Activated naive CD8-positive, alpha-beta T cell treated with anti-CD3 and anti-CD28 coated beads, Interleukin-2, amount 10 ng/mL, durations not matched to agents 7 days and 5 days (primary cell): ENCODE measurements around the gene TCP1. TPM values are rescaled to one million over a fixed set of nuclear protein-coding genes. Genes with fewer than 3 reads are reported as not detected.
A peak's percentile ranks its signal among the peaks of the same experiment; 100 is the strongest.
"Not testable (repeated sequence)": the region's sequence is repeated elsewhere in the genome, so short reads cannot be mapped to it uniquely, and the experiment has no call there.

ENCODE experiments used
- ATAC-seq: fragments of 150-1000 bp; cut with Tn5 transposase; one replicate; pipeline ENCODE4 v1.10.0; 2021; ENCODE audit warnings: low read depth, moderate library complexity
- POLR2A ChIA-PET: fragments of 350-600 bp; sonication (Branson Sonifier 250); formaldehyde crosslinking; loops from one replicate; lab custom pipeline; 2021; ENCODE audit warnings: antibody characterized with exemption; lab: Charles Lee
- DNase-seq: peaks from one replicate; pipeline ENCODE4 v3.0.0; 2021
- H3K27ac Mint-ChIP-seq: one replicate; pipeline ENCODE4 v1.8.0; 2022; ENCODE audit warnings: mild to moderate bottlenecking, mixed read lengths
- H3K27me3 Mint-ChIP-seq: one replicate; pipeline ENCODE4 v1.8.0; 2022; ENCODE audit warnings: mild to moderate bottlenecking, moderate library complexity, mixed read lengths
- H3K36me3 Mint-ChIP-seq: one replicate; pipeline ENCODE4 v1.8.0; 2021; ENCODE audit warnings: mild to moderate bottlenecking, mixed read lengths
- H3K4me1 Mint-ChIP-seq: one replicate; pipeline ENCODE4 v1.8.0; 2021; ENCODE audit warnings: mixed read lengths
- H3K4me3 Mint-ChIP-seq: one replicate; pipeline ENCODE4 v1.8.0; 2022; ENCODE audit warnings: mild to moderate bottlenecking, moderate library complexity, mixed read lengths
- H3K9me3 Mint-ChIP-seq: one replicate; pipeline ENCODE4 v1.8.0; 2021; ENCODE audit warnings: mixed read lengths
- total RNA-seq, 2 experiments: library from RNA; stranded (reverse); gene quantifications; one replicate each; pipeline ENCODE4 v1.2.3, GENCODE V29; 2021

Gene TCP1
- total RNA-seq, 2 experiments from 2014 or later: 181 to 197 TPM

- no peak overlapping the region for H3K27ac Mint-ChIP-seq
- H3K9me3 Mint-ChIP-seq: no peaks in the 10 kb centered on the region
- H3K4me1 Mint-ChIP-seq: peaks cover 6% of the 10 kb centered on the region
- H3K36me3 Mint-ChIP-seq: peaks cover 2% of the 10 kb centered on the region
- no peak for ATAC-seq
- no peak overlapping the region for H3K4me3 Mint-ChIP-seq
- POLR2A ChIA-PET: interaction anchor here (0.6 to 1.9 kb wide), 2 partner anchors 11 to 60 kb away, joined by 3 to 6 read pairs; no protein-coding TSS in a partner anchor
- DNase-seq: no peak
- no peaks in the 10 kb centered on the region for H3K27me3 Mint-ChIP-seq
Observed at GRCh38 chr6:159808647-159809046, 19.2 kb upstream of the TCP1 start.

DNA sequence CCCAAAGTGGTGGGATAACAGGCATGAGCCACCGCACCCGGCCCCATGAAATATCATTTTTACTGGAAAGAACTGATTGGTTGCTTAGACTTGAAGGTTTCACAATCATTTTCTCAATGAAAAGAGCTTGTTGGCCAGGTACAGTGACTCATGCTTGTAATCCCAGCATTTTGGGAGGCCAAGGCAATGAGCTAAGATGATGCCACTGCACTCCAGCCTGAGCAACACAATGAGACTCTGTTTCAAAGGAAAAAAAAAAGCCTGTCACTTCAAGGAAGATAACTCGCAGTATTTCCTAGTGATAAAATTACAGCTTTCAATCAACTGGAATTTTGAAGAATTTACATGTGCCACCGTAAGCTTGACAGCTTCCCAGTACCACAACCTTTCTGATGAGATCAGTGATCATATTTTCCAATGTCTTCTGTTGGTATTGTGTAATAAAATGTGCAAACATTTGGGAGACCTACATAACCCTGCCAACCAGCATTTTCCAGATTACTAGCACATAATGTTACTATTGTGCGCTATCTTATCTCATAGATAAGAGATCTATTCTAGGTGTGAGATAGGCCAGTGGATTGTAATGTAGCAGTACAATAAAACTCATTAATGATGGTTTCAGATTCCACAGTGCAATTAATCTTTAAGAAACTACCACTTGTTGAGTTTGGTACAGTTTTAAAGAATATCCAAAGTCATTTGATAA is 17.9 kb upstream of the TCP1 start:
- Mint-ChIP-seq H3K36me3 (peaks cover 2% of the 10 kb centered on the region), H3K4me1 (peaks cover 6% of the 10 kb centered on the region), H3K4me3 (no peak overlapping the region), H3K9me3 (no peaks in the 10 kb centered on the region), H3K27me3 (no peaks in the 10 kb centered on the region), H3K27ac (no peak overlapping the region)
- DNase-seq: no peak
- POLR2A ChIA-PET: interaction anchor here (1.0 kb wide), 1 partner anchor 114 kb away, joined by 3 read pairs; no protein-coding TSS in a partner anchor
- no peak for ATAC-seq

- Mint-ChIP-seq H3K4me3 (no peak overlapping the region), H3K36me3 (peaks cover 2% of the 10 kb centered on the region), H3K4me1 (peaks cover 4% of the 10 kb centered on the region), H3K27ac (no peak overlapping the region), H3K27me3 (no peaks in the 10 kb centered on the region), H3K9me3 (no peaks in the 10 kb centered on the region)
- POLR2A ChIA-PET: interaction anchor here (0.6 to 1.7 kb wide), 3 partner anchors 15 to 112 kb away, joined by 3 to 6 read pairs (median 3); no protein-coding TSS in a partner anchor
- ATAC-seq (no peak), DNase-seq (no peak)
Observed at GRCh38 chr6:159806021-159806458, 16.6 kb upstream of the TCP1 start.

GRCh38 chr6:159805440-159806020 is 16.1 kb upstream of the TCP1 start:
- no peak overlapping the region for H3K4me3 Mint-ChIP-seq
- peaks cover 4% of the 10 kb centered on the region for H3K4me1 Mint-ChIP-seq
- no peaks in the 10 kb centered on the region for H3K9me3 Mint-ChIP-seq
- H3K27ac Mint-ChIP-seq: no peak overlapping the region
- no peak for ATAC-seq
- POLR2A ChIA-PET: interaction anchor here (0.6 to 1.7 kb wide), 2 partner anchors 14 to 21 kb away, joined by 3 to 6 read pairs; no protein-coding TSS in a partner anchor
- no peak for DNase-seq
- peaks cover 2% of the 10 kb centered on the region for H3K36me3 Mint-ChIP-seq
- H3K27me3 Mint-ChIP-seq: no peaks in the 10 kb centered on the region

GRCh38 chr6:159804504-159804903 is 15.1 kb upstream of the TCP1 start:
- DNase-seq: no peak
- peaks cover 2% of the 10 kb centered on the region for H3K36me3 Mint-ChIP-seq
- no peak for ATAC-seq
- POLR2A ChIA-PET: interaction anchor here (1.7 kb wide), 1 partner anchor 13 kb away, joined by 6 read pairs; no protein-coding TSS in a partner anchor
- H3K27me3 Mint-ChIP-seq: no peaks in the 10 kb centered on the region
- peaks cover 2% of the 10 kb centered on the region for H3K4me1 Mint-ChIP-seq
- H3K9me3 Mint-ChIP-seq: no peaks in the 10 kb centered on the region
- H3K27ac Mint-ChIP-seq: no peak overlapping the region
- H3K4me3 Mint-ChIP-seq: no peak overlapping the region

DNA sequence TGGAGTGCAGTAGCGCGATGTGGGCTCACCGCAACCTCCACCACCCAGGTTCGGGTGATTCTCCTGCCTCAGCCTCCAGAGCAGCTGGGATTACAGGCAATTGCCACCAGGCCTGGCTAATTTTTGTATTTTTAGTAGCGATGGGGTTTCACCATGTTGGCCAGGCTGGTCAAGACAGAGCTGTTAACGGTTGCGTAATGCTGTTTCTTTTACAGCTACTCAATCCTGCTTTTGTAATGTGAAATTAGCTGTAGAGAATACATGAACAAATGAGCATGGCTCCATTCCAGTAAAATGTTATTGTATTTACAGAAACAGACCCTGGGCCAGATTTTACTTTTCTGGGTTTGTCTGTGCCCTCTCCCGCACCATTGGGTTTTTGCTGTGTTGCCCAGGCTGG is 12.5 kb upstream of the TCP1 start:
- Mint-ChIP-seq H3K4me1 (peaks cover 4% of the 10 kb centered on the region), H3K9me3 (no peaks in the 10 kb centered on the region), H3K27ac (no peak overlapping the region), H3K4me3 (no peak overlapping the region), H3K27me3 (no peaks in the 10 kb centered on the region), H3K36me3 (peaks cover 6% of the 10 kb centered on the region)
- ATAC-seq (no peak), DNase-seq (no peak)
- POLR2A ChIA-PET: interaction anchor here (1.4 to 1.8 kb wide), 2 partner anchors 12 to 18 kb away, joined by 3 to 5 read pairs; partner anchors contain the start of genes MRPL18 and TCP1

GRCh38 chr6:159800141-159800865 is 10.9 kb upstream of the TCP1 start, which contains the start of gene PNLDC1:
Gene PNLDC1, plus strand, starts transcription at chr6:159800276. Its CDS starts 32 bp downstream, at chr6:159800308.
- H3K9me3 Mint-ChIP-seq: no peaks in the 10 kb centered on the region
- DNase-seq (no peak), ATAC-seq (no peak)
- H3K27ac Mint-ChIP-seq: no peak within 1 kb of the TSS
- peaks cover 6% of the 10 kb centered on the region for H3K36me3 Mint-ChIP-seq
- H3K4me1 Mint-ChIP-seq: peaks cover 7% of the 10 kb centered on the region
- no peaks in the 10 kb centered on the region for H3K27me3 Mint-ChIP-seq
- H3K4me3 Mint-ChIP-seq: no peak within 1 kb of the TSS
- POLR2A ChIA-PET: interaction anchor here (1.6 kb wide), 1 partner anchor 9 kb away, joined by 5 read pairs; the partner anchor contains the start of gene MRPL18

DNA sequence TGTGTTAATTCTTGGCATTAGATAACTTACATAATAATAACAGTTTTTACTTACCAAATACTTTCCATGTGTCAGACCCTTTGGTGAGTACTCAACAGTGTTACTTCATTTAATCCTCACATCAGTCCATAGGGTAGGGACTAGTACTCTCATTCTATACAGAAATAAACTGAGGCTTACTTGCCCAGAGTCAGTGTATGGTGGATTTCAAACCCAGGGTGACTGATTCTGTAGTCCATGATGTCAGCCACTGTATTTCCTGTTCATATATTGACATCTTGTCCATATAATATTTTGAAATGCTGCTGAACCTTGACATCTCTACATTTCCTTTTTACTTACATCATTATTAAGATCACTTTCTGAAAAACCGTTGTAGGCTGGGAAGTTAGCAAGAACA is 8.2 kb upstream of the TCP1 start:
- Mint-ChIP-seq H3K4me3 (no peak overlapping the region), H3K27ac (no peak overlapping the region), H3K4me1 (peaks cover 20% of the 10 kb centered on the region), H3K36me3 (peaks cover 18% of the 10 kb centered on the region), H3K27me3 (no peaks in the 10 kb centered on the region), H3K9me3 (no peaks in the 10 kb centered on the region)
- POLR2A ChIA-PET: interaction anchor here (1.5 kb wide), 1 partner anchor 71 kb away, joined by 4 read pairs; the partner anchor contains the start of gene WTAP
- DNase-seq: no peak
- no peak for ATAC-seq

DNA sequence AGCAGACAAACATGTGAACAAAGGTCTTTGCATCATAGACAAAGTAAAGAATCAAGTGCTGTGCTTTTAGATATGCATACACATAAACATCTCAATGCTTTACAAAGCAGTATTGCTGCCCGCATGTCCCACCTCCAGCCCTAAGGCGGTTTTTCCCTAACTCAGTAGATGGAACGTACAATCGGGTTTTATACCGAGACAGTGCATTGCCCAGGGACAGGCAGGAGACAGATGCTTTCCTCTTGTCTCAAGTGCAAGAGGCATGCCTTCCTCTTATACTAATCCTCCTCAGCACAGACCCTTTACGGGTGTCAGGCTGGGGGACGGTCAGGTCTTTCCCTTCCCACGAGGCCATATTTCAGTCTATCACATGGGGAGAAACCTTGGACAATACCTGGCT is 5.6 kb upstream of the TCP1 start:
- POLR2A ChIA-PET, DNase-seq, H3K27ac Mint-ChIP-seq, H3K27me3 Mint-ChIP-seq, ATAC-seq, H3K9me3 Mint-ChIP-seq, H3K4me3 Mint-ChIP-seq: not testable (repeated sequence)
- peaks cover 26% of the 10 kb centered on the region for H3K36me3 Mint-ChIP-seq
- H3K4me1 Mint-ChIP-seq: peaks cover 35% of the 10 kb centered on the region

DNA sequence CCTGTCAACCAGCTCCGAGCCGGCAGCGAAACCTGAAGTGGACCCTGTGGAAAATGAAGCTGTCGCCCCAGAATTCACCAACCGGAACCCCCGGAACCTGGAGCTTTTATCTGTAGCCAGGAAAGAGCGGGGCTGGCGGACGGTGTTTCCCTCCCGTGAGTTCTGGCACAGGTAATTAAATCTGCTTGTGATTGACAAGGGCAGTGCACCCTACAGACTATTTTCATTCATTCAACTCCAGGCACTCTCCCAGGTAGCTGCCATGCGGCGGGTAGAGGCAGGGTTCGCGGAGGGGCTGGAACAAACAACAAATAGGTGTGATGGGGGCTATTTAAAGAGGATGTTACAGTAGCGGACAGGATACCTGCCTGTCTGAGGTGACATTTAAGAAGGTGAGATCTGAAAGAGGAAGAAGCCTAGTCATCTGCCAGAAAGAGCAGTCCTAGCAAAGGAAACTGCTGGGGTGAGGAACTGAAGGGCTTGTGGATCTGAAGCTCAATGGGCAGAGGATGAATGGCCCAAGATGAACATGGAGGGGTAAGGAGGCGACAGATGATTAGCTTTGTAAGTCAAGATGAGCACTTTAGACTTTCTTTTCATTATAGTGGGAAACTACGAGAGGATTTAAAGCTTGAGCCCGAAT is 1.7 kb upstream of the TCP1 start:
- peak overlapping the region; percentile 91 for H3K27ac Mint-ChIP-seq
- no peaks in the 10 kb centered on the region for H3K27me3 Mint-ChIP-seq
- peaks cover 43% of the 10 kb centered on the region for H3K4me1 Mint-ChIP-seq
- POLR2A ChIA-PET: interaction anchor here (0.5 to 5.8 kb wide), 15 partner anchors 9 to 979 kb away, joined by 3 to 89 read pairs (median 6); partner anchors contain the start of genes ACAT2, PNLDC1, SOD2 and WTAP
- no peaks in the 10 kb centered on the region for H3K9me3 Mint-ChIP-seq
- DNase-seq: peak; percentile 43
- ATAC-seq: no peak
- peak overlapping the region; percentile 88 for H3K4me3 Mint-ChIP-seq
- H3K36me3 Mint-ChIP-seq: peaks cover 35% of the 10 kb centered on the region

GRCh38 chr6:159790149-159790955 is 950 bp upstream of the TCP1 start, which contains the start of gene MRPL18:
Gene MRPL18, plus strand, starts transcription at chr6:159790467. Its CDS starts 121 bp downstream, at chr6:159790588.
- Mint-ChIP-seq H3K4me3 (peak within 1 kb of the TSS; percentile 88), H3K36me3 (peaks cover 36% of the 10 kb centered on the region)

More at GRCh38 chr6:159790149-159790955, 950 bp upstream of the TCP1 start, which contains the start of gene MRPL18:
- POLR2A ChIA-PET: interaction anchor here (0.5 to 5.8 kb wide), 33 partner anchors 8 to 978 kb away, joined by 3 to 89 read pairs (median 4); partner anchors contain the start of genes ACAT2, PNLDC1, SOD2 and WTAP
- H3K27ac Mint-ChIP-seq: peak within 1 kb of the TSS; percentile 91
- no peaks in the 10 kb centered on the region for H3K9me3 Mint-ChIP-seq
- H3K27me3 Mint-ChIP-seq: no peaks in the 10 kb centered on the region
- peaks cover 46% of the 10 kb centered on the region for H3K4me1 Mint-ChIP-seq
- DNase-seq (peak; percentile 81), ATAC-seq (peak; percentile 84)
